ENCODE data around the gene CRYBA4.

Gene CRYBA4

DNA sequence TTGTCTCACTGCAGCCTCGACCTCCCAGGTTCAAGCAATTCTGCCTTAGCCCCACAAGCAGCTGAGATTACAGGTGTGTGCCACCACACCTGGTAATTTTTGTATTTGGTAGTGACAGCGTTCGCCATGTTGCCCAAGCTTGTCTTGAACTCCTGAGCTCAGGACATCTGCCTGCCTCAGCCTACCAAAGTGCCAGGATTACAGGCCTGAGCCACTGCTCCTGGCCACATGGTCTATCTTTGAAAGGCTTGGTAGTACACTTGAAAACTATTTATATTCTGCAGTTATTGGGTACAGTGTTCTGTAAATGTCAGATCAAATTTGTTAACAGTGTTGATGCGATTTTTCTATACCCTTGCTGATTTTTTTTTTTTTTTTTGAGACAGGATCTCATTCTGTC lies 9.5 kb downstream of the CRYBA4 start:
- DNase-seq, result no peak

DNA sequence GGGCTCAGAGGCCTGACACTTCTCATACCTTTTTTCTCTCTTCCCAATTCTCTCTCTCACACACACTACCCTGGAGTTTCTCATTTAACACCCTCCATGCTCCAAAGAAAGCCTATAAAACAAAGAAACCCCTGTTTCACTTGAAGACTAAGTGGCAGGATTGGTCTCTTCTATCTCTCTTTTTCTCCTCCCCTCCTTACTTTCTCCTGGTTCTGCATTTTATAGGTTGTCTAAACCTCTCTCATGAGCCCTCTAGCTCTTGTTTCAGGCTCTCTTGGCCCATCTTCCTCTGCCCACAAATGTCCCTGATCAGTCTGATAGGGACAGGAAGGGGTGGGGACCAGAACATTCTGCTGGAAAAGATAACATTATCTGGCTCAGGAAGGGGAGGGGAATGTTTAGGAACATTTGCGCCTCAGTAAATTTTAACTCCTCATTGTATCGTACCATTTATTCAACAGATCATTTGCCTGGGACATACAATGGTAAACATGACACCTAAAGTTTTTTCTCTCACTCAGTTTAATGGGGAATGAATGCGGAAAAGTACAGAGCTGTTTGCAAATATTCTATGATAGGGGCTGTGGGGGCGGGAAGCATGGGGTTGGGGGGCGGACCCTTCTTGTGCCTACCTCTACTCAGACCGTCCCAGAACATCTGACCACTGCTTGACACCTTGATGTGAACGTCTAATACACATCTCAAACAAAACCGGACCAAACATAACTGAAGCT lies 10.8 kb downstream of the CRYBA4 start:
- no peak for DNase-seq

DNA sequence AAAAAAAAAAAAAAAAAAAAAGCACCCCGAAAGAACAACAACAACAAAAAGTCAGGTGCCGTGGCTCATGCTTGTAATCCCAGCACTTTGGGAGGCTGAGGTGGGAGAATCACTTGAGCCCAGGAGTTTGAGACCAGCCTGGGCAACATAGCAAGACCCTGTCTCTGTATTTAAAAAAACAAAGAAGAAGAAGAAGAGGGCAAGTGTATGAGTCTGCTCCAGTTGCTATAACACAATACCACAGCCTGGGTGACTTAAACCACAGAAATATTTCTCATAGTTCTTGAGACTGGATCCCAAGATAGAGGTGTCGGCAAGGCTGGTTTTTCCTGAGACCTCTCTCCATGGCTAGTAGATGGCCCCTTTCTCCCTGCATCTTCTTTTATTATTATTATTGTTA lies 12.4 kb downstream of the CRYBA4 start:
- DNase-seq, result no peak

DNA sequence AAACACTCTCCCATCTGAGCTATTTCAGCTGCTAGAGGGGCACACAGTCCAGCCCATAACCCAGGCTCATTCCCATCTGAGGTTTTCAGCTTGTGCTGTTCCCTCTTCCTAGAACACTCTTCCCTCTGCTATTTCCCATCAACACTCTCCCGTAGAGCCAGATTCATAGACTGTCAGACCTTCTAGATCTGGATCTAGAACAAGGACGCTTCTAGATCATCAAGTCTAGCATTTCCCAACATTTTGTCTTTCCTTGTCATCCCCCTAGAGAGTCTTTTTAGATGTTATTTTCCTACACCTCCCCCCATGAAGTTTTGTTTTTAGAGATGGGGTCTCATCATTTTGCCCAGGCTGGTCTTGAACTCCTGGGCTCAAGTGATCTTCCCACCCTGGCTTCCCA lies 13.4 kb downstream of the CRYBA4 start:
- no peak for DNase-seq

DNA sequence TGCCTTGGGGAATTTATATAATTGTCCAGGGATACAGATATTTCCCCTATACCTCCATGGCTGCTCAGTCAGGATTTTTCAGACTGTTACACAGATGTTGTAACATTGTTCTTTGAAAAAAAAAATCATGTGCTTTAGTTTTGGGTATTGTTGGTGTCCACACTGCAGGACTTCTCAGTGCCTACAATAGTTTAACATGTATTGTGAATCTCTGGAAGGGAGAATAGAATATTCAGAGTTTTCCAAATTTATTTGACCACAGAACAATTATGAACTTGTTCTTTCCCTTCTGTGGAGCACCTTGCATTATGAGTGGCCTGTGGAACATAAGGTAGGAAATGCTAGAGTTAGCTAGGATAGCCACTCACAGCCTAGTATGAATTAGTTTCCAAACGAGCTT lies 14.5 kb downstream of the CRYBA4 start:
- DNase-seq, result no peak

DNA sequence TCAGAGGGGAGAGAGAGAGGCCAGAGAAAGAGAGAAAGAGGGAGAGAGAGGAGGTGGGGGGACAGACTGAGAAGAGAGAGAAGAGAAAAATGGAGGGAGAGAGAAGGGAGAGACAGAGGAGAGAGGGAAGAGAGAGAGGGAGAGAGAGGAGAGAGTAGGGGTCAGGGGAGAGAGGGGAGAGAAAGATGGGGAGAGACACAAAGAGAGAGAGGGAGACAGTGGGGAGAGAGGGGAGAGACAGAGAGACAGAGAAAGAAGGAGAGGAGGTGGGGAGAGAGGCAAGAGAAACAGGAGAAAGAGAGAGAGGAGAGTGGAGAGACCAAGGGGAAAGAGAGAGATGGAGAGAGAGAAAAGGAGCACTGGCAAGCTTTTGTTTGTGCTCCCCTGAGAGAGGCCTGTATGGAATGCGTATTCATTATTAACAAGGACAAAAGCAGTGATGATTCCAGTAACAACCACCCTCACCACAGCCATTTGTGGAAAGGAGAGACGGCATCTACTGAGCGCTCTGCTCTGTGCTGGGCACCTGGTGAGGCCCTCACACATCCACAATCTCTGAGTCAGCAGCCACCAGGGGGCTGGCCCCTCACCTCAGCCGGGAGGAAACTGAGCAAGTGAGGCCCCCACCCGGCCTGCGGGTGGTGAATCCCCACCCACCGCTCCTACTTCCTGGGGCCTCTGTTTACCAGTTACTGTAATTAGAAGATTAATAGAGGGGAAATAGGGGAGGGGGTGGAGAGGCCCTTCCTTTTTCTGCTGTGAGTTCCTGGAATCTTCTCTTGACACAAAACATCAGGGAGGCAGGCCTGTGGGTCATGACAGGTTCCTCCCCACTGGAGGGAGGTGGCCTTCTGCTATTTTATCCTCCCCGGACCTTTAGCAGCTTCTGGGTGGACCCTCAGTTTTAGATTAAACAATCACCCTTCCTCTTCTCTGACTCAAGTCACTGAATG lies 21.0 kb downstream of the CRYBA4 start:
- DNase-seq, result peak; percentile 35

DNA sequence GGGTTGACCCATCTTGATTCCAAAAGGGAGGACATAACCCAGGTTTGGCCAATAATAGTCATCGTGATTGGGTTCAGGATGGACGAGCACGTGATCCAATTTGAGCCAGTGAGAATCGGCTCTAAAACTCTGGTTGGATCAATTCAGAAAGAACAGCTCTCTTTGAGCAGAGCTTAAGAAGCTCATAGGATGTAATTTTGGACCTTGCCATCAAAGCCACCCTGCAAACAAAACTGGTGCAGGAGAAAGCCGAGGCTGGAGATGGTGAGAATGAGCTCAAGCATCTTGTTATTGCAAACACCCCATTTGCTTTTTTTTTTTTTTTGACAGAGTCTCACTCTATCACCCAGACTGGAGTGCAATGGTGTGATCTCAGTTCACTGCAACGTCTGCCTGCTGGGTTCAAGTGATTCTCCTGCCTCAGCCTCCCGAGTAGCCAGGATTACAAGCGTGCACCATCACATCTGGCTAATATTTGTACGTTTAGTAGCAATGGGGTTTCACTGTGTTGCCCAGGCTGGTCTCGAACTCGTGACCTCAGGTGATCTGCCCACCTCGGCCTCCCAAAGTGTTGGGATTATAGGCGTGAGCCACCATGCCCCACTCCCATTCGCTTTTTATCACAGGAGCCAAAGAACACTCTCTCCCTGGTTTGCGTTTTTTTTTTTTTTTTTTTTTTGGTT lies 21.8 kb downstream of the CRYBA4 start:
- no peak for DNase-seq

DNA sequence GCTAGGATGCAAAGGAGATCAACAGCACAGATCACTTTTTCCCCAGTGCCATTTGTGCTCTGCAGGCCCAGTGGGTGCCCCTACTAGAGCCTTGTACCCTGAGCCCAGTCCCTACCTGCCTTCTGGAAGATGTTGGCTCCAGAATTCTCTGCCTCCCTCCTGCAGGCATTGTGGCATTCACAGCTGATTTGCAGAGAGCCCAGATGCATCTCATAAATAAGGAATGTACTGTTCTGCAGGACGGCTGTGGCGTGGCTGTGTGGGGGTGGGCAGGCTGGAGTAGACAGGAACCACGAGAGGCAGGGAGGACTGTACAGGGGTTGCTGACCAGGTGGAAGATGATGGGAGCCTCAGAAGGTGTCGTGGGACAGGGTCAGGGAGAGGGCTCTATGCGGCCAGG lies 24.4 kb downstream of the CRYBA4 start:
- DNase-seq, result no peak

DNA sequence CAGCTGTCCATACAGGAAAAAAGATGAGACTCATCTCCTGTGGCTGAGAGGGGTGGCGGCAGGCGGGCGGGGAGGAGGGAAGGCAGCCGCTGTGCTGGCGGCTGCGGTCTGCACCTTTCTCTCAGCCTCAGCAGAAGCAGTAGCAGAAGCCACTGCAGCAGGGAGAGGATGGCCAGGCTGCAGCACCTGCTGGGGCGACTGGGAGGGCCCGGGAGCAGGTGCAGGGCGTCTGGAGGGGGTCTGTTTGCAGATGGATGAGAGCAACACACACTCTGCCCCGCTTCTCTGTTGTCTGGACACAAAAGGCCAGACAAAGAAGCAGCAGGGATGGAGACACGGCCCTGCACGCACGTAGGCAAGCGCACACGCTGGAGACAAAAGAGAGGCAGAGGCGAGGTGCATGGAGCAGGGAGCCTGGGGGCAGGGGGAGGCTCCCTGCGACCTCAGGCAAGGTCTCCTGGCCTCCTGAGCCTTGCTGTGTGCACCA lies 26.3 kb downstream of the CRYBA4 start:
- DNase-seq, result no peak

DNA sequence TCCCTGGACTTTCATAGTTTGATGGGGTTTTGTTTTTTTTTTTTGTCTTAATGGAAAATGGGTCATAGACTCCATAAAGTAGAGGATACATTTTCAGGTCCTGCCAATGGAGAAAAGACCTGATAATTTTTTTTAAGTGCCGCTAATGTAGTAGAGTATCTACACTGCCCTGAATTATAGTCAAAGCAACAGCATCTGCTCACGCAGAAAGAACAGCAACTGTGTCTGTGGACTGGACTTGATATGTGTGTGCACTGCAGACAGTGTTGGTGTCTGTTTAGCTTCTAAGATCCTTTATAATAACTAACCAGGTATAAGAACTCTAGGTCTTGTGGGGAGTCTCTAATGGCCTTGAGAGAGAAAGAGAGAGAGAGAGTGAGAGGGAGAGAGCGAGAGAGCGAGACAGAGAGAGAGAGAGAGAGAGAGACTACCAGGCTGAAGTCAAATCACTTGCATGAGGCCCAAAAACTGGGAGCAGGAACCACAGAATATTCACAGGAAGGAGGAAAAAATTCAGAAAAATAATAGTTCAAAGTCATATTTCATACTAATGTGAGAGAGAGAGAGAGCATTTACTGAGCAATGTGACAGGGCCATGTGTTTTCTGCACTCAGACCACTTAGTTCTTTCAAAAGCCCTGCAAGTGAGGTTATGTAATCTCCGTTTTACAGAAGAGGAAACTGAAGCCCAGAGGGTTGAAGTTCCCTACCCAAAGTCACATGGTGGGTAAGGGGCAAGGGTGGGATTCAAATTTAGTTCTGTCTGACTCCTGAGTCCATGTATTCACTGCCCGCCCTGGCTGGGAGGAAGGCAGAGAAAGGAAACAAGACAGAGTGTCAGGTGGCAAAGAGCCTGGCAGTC lies 27.0 kb downstream of the CRYBA4 start:
- DNase-seq, result no peak

DNA sequence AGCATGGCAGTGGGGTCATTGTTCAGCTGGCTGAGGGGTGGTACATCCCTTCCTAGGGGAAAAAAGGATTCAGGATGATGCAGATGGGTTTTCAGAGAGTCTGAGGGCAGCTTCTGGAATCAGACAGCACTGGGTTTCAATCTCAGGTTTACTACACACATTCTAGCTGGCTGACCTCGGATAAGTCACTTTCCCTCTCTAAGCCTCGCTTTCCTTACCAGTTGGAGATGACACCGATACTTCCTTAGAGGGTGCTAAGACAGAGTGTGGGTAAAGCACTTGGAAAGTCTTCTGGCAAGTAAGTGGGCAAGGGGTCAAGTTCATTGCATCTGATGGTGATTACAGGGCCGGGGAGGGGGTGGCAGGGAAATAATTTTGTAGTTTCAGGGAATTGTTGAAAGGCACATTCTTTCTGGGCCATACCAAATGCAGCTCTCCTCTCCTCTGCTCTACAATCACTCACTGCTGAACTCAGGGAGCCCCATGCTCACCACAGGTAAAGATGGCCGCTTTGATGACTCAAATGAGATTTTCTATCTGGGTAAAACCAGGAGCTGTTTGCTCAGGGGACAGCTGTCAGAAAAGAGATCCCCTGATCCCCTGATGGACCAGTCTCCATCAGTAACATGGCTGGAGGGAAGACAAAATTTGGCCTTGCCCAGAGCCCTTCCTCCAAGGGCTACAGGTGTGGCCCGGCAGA lies 29.1 kb downstream of the CRYBA4 start:
- DNase-seq, result no peak

DNA sequence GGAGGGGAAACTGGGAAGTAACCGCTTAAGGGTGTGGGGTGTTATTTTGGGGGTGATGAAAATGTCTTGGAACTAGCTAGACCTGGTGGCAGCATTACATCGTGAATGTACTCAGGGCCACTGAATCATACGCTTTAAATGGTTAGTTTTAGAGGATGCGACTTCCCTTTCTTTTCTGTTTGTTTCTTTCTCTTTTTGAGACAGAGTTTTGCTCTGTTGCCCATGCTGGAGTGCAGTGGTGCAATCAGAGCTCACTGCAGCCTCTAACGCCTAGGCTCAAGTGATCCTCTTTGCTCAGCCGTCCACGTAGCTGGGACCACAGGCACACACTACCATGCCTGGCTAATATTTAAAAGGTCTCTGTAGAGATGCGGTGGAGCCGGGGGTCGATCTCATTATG lies 30.1 kb downstream of the CRYBA4 start:
- no peak for DNase-seq

DNA sequence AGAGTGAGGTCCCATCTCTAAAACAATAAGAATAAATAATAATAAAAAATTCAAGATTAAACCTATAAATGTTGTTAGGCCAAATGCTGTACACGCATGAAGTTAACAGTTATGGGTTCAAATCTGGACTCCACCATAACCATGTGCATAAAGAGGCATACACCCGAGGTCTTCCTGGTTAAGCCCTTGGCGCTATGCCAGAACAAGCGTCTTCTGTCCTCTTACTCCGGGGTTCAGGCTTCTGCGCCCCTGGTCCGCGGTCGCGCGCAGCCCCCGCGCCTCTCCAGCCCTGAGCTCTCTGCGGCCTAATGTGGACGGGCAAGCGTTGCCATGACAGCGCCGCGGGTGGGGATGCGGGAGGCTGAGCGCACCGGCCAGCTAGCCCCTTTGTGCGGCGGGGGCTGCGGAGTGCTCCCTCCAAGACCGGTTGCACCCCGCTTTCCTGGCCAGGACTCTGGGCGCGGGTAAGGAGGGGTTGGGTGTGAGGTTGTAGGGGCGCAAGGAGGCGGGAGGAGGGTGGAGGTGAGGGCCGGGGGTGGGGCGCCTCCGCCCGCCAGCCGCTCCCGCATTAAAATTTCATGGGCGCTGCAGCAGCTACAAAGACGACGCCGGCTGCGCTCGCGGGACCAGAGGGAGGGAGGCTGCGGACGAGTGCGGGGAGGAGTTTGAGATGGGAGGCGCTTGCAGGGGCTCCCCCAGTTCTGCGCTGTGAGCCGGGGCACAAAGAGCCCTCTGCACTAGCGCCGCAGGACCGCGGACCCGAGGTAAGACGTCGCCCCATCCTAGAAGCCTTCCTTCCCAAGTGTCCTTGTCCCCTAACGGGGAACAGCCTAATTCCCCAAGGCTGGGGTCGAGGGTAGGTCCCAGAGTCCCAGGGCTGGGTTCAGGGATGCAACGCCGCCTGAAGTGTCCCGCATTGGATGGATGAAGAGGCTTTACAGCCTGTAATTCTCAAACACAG lies 35.4 kb downstream of the CRYBA4 start, which contains the start of gene MIAT:
Gene MIAT (plus strand): TSS at position 698 of the 961 bp plus-strand sequence.
- peak; percentile 45 for DNase-seq

DNA sequence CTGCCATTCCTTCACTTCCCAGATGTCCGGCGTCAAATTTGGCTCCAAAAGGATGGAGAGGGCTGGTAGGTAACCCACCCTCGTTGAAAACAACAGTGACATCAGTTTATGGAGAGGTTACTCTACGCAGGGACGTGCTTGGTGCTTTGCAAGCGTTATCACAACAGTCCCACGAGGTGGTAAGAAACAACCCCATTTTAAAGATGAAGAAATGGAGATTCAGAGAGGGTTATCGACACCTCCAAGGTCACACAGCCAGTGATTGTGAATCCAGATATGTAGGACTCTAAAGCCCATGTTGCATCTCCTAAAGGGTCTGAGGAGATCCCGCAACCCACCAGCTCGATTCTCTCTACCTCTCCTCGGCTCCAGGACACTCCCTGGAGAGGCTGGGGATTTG lies 36.4 kb downstream of the CRYBA4 start:
- DNase-seq, result no peak

DNA sequence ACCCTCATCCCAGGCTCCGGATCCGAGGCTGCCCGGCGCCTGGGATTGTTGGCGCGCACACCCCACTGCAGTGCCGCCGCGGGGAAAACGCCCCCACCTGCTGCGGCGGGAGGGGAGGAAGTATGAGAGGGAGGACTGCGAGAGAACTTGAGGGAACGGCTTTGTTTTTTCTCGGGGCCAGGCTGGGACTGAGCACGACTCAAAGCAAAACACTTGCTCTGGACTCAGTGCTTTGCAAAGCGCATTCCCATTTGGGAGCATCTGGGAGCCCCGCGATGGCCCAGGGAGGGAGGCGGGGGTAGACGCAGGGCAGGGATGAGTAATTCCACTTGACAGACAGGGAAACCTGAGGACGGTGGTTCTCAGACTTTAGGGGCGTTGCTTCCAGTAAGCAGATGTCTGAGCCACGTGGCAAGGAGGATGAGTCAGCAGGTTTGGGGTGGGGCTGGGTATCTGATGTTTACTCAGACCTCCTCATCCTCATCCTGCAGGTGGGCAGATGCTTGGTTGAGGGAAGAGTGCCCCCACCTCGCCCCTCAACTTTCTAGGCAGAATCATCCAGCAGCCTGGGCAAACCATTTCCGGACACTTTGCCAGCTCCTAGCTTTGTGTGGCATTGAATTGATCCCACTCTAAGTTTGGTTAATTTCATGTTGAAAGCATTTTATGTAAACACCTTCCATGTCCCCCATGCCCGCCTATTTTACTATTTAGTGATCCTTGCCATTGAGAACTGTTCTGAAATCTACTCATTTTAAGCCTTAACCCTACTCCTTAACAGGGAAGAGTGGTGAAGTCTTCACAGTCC lies 37.1 kb downstream of the CRYBA4 start:
- peak; percentile 28 for DNase-seq

DNA sequence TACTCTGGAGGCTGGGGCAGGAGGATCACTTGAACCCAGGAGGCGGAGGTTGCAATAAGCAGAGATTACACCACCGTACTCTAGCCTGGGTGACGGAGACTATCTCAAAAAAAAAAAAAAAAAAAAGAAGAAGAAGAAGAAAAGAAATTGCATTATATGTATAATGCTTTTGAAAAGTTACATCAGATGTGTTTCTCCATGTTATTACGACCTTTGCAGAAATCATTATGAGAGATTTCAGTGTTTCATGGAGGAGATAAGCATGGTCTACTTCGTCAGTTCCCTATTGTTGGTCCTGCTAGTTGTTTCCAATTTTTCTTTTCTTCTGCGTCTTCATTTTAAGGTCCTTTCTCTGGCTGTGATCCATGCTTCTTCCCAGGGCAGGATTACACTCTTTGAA lies 38.6 kb downstream of the CRYBA4 start:
- DNase-seq, result no peak

DNA sequence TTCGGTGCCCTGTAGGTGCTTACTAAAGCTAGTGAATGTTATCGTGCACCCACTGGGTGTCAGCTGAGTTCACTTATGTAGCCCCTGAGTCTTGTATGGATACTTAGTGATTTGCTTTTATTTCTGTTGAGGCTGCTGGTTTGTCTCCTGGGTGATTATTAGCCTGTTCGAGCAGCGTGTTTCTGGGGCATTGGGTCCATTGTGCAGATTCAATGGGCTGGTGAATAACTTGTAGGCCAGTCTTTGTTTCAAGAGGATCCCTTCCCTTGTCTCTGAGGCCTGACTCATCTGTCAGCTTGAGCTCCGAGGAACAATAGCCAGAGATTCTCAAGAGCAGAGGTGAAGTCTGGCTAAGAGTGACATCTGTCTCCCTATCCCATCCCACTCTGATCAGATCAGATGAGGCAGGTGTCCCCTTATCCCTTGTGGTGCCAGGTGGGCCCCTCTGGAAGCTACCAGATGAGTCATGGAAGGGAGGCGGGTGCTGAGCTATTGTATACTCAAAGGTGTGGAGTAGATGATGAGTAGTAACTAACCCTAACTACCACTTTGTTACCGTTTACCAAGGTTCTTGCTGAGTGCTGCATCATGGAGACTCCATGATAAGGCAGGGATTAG lies 39.3 kb downstream of the CRYBA4 start:
- DNase-seq, result no peak

DNA sequence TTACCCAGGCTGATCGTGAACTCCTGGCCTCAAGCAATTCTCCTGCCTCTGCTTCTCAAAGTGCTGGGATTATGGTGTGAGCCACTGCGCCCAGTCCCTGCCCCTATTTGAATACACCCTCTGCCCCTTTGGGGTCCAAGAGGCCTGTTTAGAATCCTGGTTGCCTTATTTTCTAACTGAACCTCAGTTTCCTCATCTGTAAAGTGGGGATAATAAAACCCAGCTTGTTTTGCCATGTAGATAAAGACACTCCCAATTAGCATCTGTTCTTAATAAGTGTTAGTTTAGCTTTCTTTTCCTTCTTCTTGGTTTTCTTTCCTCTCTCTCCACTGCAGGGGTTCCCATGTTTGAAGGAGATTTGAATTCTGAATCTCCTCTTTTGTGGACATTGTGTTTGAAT lies 40.4 kb downstream of the CRYBA4 start:
- DNase-seq, result no peak

DNA sequence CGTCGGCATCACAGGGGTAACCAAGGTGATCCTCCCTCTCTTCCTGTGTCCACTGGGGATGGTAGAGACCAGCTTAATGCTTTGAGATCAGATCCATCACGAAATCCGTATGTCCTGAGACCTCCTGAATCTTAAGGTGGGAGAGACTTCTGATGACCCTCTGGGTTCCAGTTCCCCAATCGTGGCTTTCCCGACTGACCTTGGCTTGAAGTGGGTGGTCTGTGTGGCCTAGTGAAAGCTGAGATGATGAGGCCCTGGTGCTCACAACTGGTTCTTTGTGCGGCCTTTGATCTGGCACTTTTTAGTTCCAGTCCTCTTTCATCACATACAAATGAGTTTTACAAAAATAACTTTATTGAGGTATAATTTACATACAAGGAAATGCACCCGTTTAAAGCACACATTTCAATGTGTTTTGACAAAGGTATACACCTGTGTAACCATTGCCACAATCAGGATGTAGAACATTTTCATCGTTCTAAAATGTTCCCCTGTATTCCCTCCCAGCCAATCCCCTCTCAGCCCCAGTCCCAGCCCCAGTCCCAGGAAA lies 41.7 kb downstream of the CRYBA4 start:
- DNase-seq, result no peak

Measured in effector CD8-positive, alpha-beta T cell (primary cell).